ENCODE measurements around the gene SBF2. TPM values are rescaled to one million over a fixed set of nuclear protein-coding genes. Genes with fewer than 3 reads are reported as not detected.

Gene SBF2
- total and polyA plus RNA-seq, 2 of the 13 experiments (the other 11 are each of a cell fraction or from before 2014, with no cell fraction given): 24.0 to 45.8 TPM

- TF ChIP-seq, protein P1, sequence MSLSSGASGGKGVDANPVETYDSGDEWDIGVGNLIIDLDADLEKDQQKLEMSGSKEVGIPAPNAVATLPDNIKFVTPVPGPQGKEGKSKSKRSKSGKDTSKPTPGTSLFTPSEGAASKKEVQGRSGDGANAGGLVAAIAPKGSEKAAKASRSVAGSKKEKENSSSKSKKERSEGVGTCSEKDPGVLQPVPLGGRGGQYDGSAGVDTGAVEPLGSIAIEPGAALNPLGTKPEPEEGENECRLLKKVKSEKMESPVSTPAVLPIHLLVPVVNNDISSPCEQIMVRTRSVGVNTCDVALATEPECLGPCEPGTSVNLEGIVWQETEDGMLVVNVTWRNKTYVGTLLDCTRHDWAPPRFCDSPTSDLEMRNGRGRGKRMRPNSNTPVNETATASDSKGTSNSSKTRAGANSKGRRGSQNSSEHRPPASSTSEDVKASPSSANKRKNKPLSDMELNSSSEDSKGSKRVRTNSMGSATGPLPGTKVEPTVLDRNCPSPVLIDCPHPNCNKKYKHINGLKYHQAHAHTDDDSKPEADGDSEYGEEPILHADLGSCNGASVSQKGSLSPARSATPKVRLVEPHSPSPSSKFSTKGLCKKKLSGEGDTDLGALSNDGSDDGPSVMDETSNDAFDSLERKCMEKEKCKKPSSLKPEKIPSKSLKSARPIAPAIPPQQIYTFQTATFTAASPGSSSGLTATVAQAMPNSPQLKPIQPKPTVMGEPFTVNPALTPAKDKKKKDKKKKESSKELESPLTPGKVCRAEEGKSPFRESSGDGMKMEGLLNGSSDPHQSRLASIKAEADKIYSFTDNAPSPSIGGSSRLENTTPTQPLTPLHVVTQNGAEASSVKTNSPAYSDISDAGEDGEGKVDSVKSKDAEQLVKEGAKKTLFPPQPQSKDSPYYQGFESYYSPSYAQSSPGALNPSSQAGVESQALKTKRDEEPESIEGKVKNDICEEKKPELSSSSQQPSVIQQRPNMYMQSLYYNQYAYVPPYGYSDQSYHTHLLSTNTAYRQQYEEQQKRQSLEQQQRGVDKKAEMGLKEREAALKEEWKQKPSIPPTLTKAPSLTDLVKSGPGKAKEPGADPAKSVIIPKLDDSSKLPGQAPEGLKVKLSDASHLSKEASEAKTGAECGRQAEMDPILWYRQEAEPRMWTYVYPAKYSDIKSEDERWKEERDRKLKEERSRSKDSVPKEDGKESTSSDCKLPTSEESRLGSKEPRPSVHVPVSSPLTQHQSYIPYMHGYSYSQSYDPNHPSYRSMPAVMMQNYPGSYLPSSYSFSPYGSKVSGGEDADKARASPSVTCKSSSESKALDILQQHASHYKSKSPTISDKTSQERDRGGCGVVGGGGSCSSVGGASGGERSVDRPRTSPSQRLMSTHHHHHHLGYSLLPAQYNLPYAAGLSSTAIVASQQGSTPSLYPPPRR (CRISPR knock-in tag; IDR thresholded peaks at IDR 0.05; ENCODE audit: borderline replicate concordance): no peak
- TF ChIP-seq ZNF326 (CRISPR knock-in tag; IDR thresholded peaks at IDR 0.05; ENCODE audit: borderline replicate concordance) (no peak), ZBTB10 (CRISPR knock-in tag; IDR thresholded peaks at IDR 0.05; ENCODE audit: borderline replicate concordance) (no peak), ZC3H13 (CRISPR knock-in tag; IDR thresholded peaks at IDR 0.05) (0 out of 2 replicates have a peak, but pooled peaks have one; percentile 34), RFX5 (IDR thresholded peaks at IDR 0.05; ENCODE audit: low read depth, low read length) (no peak), ATF3 (CRISPR knock-in tag; IDR thresholded peaks at IDR 0.05) (peak; percentile 72; the same call in 1 of the 2 replicates), ONECUT2 (CRISPR knock-in tag; IDR thresholded peaks at IDR 0.05) (no peak), ZNF441 (CRISPR knock-in tag; IDR thresholded peaks at IDR 0.05; ENCODE audit: borderline replicate concordance) (no peak), ZNF607 (CRISPR knock-in tag; IDR thresholded peaks at IDR 0.05; ENCODE audit: borderline replicate concordance) (no peak), ETV5 (CRISPR knock-in tag; IDR thresholded peaks at IDR 0.05; ENCODE audit: borderline replicate concordance) (peak; percentile 23; the same call in 1 of the 2 replicates), MAFK (conservative IDR thresholded peaks at IDR 0.05 in 1 of 2, IDR thresholded peaks at IDR 0.05 in 1 of 2; ENCODE audit: low read length in 2 of 2) (no peak)
These were observed 15.4 kb upstream of the SBF2 start (continued) for GRCh38 chr11:10309163-10310093.
